ENCODE data around the gene ROBO1. TPM values are rescaled to one million over a fixed set of nuclear protein-coding genes. Genes with fewer than 3 reads are reported as not detected.

ROBO1 gene
- total and polyA plus RNA-seq, 4 donors = 1.0 to 30.3 (median 3.9) TPM

- H3K9ac ChIP-seq (ENCODE audit: low read depth in 1 of 2, low read length in 2 of 2) = no peak overlapping the region
- no peak for DNase-seq (ENCODE audit: low spot score)
- 88% methylated on average over 1 of the region's 1 CpG for WGBS
- no peaks in the 10 kb centered on the region for H3K27me3 ChIP-seq (ENCODE audit: control insufficient read depth in 4 of 4, insufficient read depth in 4 of 4, low read length in 3 of 4)
- H3K27ac ChIP-seq (ENCODE audit: low read depth in 1 of 2, low read length in 2 of 2) = no peak overlapping the region
- no peaks in the 10 kb centered on the region for H3K4me1 ChIP-seq (ENCODE audit: control insufficient read depth in 4 of 4, insufficient read depth in 4 of 4, low read length in 3 of 4)
- no peak overlapping the region for H3K4me3 ChIP-seq (ENCODE audit: low read depth in 1 of 3, low read length in 3 of 3)
- H3K9me3 ChIP-seq (ENCODE audit: control insufficient read depth in 4 of 4, low read length in 3 of 4) = no peaks in the 10 kb centered on the region
- no peaks in the 10 kb centered on the region for H3K36me3 ChIP-seq (ENCODE audit: control insufficient read depth in 4 of 4, insufficient read depth in 3 of 4, low read depth in 1 of 4, low read length in 3 of 4)
- TF ChIP-seq REST (IDR thresholded peaks at IDR 0.05) (no peak), ZBTB33 (IDR thresholded peaks at IDR 0.05) (no peak), RXRA (IDR thresholded peaks at IDR 0.05) (no peak), FOXA1 (IDR thresholded peaks at IDR 0.05) (no peak), HNF4A (conservative IDR thresholded peaks at IDR 0.05) (no peak), FOXA2 (IDR thresholded peaks at IDR 0.05) (no peak), NR2F2 (IDR thresholded peaks at IDR 0.05) (no peak), ATF3 (IDR thresholded peaks at IDR 0.05) (no peak), HNF4G (IDR thresholded peaks at IDR 0.05) (no peak), CTCF (IDR thresholded peaks at IDR 0.05; ENCODE audit: low read depth, low read length, missing input control) (no peak), SP1 (IDR thresholded peaks at IDR 0.05) (no peak)
These were observed 1037.9 kb downstream of the ROBO1 start for GRCh38 chr3:78729946-78730345.

- WGBS = 42% methylated on average over 5 of the region's 5 CpGs
- Histone ChIP-seq H3K36me3 (ENCODE audit: control insufficient read depth in 4 of 4, insufficient read depth in 3 of 4, low read depth in 1 of 4, low read length in 3 of 4) (no peaks in the 10 kb centered on the region), H3K4me1 (ENCODE audit: control insufficient read depth in 4 of 4, insufficient read depth in 4 of 4, low read length in 3 of 4) (no peaks in the 10 kb centered on the region), H3K9me3 (ENCODE audit: control insufficient read depth in 4 of 4, low read length in 3 of 4) (no peaks in the 10 kb centered on the region), H3K9ac (ENCODE audit: low read depth in 1 of 2, low read length in 2 of 2) (no peak overlapping the region), H3K27me3 (ENCODE audit: control insufficient read depth in 4 of 4, insufficient read depth in 4 of 4, low read length in 3 of 4) (no peaks in the 10 kb centered on the region), H3K4me3 (ENCODE audit: low read depth in 1 of 3, low read length in 3 of 3) (no peak overlapping the region), H3K27ac (ENCODE audit: low read depth in 1 of 2, low read length in 2 of 2) (no peak overlapping the region)
- DNase-seq (ENCODE audit: low spot score) = peak; percentile 42
- TF ChIP-seq FOXA1 (IDR thresholded peaks at IDR 0.05) (no peak), REST (IDR thresholded peaks at IDR 0.05) (no peak), HNF4G (IDR thresholded peaks at IDR 0.05) (no peak), GABPA (IDR thresholded peaks at IDR 0.05 in 1 of 2, conservative IDR thresholded peaks at IDR 0.05 in 1 of 2) (no peak), MAX (IDR thresholded peaks at IDR 0.05) (no peak), SP1 (IDR thresholded peaks at IDR 0.05) (no peak), NR2F2 (IDR thresholded peaks at IDR 0.05) (no peak), YY1 (IDR thresholded peaks at IDR 0.05) (no peak), EGR1 (IDR thresholded peaks at IDR 0.05; ENCODE audit: low read depth in 2 of 2) (no peak), FOXA2 (IDR thresholded peaks at IDR 0.05) (no peak), ATF3 (IDR thresholded peaks at IDR 0.05) (no peak), TAF1 (conservative IDR thresholded peaks at IDR 0.05) (no peak), CTCF (IDR thresholded peaks at IDR 0.05; ENCODE audit: low read depth, low read length, missing input control) (no peak)
These were observed 1039.2 kb downstream of the ROBO1 start for GRCh38 chr3:78728406-78729145.
